A549 (cell line): ENCODE measurements around the gene KCNJ1.

Experiments
- POLR2A ChIP-seq: IDR thresholded peaks from 2 replicates; pipeline ENCODE4 v1.6.1; 2012; ENCODE audit warnings: mild to moderate bottlenecking, low read length
- ZFP36 ChIP-seq: fragments of 450-650 bp; IDR thresholded peaks from 2 replicates; pipeline ENCODE4 v1.6.1; 2014; ENCODE audit warnings: borderline replicate concordance; ENCODE audit not compliant: partially characterized antibody

- TF ChIP-seq POLR2A, result no peak
- TF ChIP-seq ZFP36, result no peak
Measured at GRCh38 chr11:128879817-128880216, 12.7 kb upstream of the KCNJ1 start.
